ENCODE data around the gene SGCA.

DNA sequence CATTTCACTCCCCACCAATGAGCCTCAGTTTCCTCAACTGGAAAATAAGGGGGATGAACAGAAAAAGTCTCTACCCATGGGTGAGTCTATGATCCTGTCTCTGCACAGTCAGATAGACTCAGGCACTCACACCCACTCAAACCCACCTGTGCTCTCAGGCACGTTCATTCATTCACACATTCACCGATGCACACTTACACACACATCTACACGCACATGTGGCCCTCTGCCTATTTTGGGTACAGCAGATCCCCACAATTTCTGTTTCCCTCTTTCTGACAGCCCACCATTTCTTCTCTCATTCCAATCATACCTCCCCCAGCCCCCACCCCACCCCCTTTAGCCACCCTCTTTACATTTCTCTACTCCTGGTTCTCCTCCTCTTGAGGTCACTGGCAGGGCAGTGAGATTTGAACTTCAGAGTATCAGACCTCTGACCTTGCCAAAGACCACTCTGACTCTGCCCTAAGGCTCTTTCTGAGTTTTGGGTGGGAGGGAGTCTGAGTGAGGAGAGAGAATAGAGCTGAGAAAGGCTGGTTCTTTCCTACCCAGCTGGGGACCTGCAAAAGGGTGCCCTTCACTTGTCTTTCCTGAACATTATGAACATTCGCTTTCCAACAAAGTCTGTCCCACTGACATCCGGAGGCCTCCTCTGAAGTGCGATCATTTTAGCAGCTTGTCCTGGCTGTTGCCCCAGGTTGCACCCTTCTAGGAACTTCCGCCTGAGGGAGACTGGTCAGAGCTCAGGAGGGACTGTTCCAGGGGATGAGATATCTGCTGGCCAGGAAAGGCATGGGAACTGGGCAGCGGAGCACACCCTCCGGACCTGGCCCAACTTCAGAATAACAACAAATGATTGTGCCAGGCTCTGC is 45.7 kb downstream of the SGCA start:
- TF ChIP-seq EP300 (IDR thresholded peaks at IDR 0.05; ENCODE audit: low read depth in 2 of 2, low read length in 2 of 2) (no peak), EP300 (CRISPR knock-in tag; IDR thresholded peaks at IDR 0.05; ENCODE audit: borderline replicate concordance) (no peak), ZNF557 (CRISPR knock-in tag; IDR thresholded peaks at IDR 0.05) (no peak), ZNF296 (CRISPR knock-in tag; conservative IDR thresholded peaks at IDR 0.05) (no peak), EZH2 (conservative IDR thresholded peaks at IDR 0.05; ENCODE audit: low read depth, low read length) (no peak), ZNF274 (CRISPR knock-in tag; IDR thresholded peaks at IDR 0.05) (no peak)
- TF ChIP-seq, protein P1, sequence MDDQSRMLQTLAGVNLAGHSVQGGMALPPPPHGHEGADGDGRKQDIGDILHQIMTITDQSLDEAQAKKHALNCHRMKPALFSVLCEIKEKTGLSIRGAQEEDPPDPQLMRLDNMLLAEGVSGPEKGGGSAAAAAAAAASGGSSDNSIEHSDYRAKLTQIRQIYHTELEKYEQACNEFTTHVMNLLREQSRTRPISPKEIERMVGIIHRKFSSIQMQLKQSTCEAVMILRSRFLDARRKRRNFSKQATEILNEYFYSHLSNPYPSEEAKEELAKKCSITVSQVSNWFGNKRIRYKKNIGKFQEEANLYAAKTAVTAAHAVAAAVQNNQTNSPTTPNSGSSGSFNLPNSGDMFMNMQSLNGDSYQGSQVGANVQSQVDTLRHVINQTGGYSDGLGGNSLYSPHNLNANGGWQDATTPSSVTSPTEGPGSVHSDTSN (CRISPR knock-in tag; IDR thresholded peaks at IDR 0.05; ENCODE audit: borderline replicate concordance): no peak
